Osteocyte (in vitro differentiated cells): ENCODE data around the gene TPMT. TPM values are rescaled to one million over a fixed set of nuclear protein-coding genes. Genes with fewer than 3 reads are reported as not detected.

Source experiments
- DNase-seq: peaks from one replicate; pipeline ENCODE4 v3.0.0; 2021; ENCODE audit warnings: mixed read lengths; ENCODE audit not compliant: unreplicated experiment; ENCODE audit errors: extremely low spot score
- H3K27ac Mint-ChIP-seq: one replicate; pipeline ENCODE4 v1.8.0; 2021; ENCODE audit warnings: mild to moderate bottlenecking, mixed read lengths; ENCODE audit not compliant: unreplicated experiment
- H3K27me3 Mint-ChIP-seq: one replicate; pipeline ENCODE4 v1.8.0; 2021; ENCODE audit warnings: mixed read lengths; ENCODE audit not compliant: unreplicated experiment
- H3K36me3 Mint-ChIP-seq: one replicate; pipeline ENCODE4 v1.8.0; 2021; ENCODE audit warnings: mixed read lengths; ENCODE audit not compliant: unreplicated experiment
- H3K4me1 Mint-ChIP-seq: one replicate; pipeline ENCODE4 v1.8.0; 2021; ENCODE audit warnings: mixed read lengths; ENCODE audit not compliant: unreplicated experiment
- H3K4me3 Mint-ChIP-seq: one replicate; pipeline ENCODE4 v1.8.0; 2021; ENCODE audit warnings: mild to moderate bottlenecking, moderate library complexity, mixed read lengths; ENCODE audit not compliant: unreplicated experiment
- H3K9me3 Mint-ChIP-seq: one replicate; pipeline ENCODE4 v1.8.0; 2021; ENCODE audit warnings: mixed read lengths; ENCODE audit not compliant: unreplicated experiment
- total RNA-seq: library from RNA; stranded (reverse); gene quantifications from 2 replicates; pipeline ENCODE4 v1.2.1, GENCODE V29; 2021
- TF ChIP-seq, protein P1 (sequence below): fragments of 200-600 bp; sonication (generic); IDR thresholded peaks from 2 replicates; pipeline ENCODE4 v1.5.0; 2021; ENCODE audit warnings: antibody characterized with exemption, mild to moderate bottlenecking, moderate library complexity

Gene TPMT
- total RNA-seq, 1 donor from 2014 or later: 5.1 TPM

DNA sequence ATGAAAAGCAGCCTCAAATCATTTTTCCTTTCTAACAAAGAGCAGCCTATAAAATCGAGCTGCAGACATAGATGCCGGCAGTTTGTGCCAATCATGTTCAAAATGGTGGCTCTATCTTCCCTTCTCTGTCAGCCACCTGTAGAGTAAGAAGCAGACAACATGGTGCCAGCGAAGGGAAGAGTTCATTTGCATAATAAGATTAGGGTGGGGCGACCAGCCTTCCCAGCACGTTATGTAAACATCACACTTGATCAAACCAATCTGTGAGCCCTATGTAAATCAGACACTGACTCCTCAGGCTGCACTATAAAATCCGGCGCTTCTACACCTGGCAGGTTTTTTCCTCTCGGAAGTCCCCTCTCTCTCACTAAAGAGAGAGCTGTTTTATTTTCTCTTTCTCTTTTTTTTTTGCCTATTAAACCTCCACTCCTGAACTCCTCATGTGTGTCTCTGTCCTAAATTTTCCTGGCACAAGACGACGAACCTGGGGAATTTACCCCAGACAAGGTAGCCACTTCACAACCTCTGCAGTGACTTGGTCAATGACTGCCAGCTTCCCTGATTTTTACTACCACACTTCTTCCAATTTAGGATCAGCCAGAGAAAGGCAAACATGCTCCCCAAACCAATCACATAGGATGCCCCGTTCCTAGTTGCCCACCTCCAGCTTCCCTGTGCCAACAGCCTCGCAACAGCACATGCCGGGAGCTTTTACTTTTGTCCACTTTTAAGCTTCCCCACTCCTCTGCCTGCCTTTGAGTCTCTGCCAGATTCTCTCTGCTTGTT is 12.9 kb downstream of the TPMT start:
- H3K27me3 Mint-ChIP-seq: no peaks in the 10 kb centered on the region
- H3K36me3 Mint-ChIP-seq: peaks cover 21% of the 10 kb centered on the region
- H3K9me3 Mint-ChIP-seq: no peaks in the 10 kb centered on the region
- DNase-seq: no peak
- H3K4me1 Mint-ChIP-seq: no peaks in the 10 kb centered on the region
- H3K4me3 Mint-ChIP-seq: no peak overlapping the region
- TF ChIP-seq, protein P1, sequence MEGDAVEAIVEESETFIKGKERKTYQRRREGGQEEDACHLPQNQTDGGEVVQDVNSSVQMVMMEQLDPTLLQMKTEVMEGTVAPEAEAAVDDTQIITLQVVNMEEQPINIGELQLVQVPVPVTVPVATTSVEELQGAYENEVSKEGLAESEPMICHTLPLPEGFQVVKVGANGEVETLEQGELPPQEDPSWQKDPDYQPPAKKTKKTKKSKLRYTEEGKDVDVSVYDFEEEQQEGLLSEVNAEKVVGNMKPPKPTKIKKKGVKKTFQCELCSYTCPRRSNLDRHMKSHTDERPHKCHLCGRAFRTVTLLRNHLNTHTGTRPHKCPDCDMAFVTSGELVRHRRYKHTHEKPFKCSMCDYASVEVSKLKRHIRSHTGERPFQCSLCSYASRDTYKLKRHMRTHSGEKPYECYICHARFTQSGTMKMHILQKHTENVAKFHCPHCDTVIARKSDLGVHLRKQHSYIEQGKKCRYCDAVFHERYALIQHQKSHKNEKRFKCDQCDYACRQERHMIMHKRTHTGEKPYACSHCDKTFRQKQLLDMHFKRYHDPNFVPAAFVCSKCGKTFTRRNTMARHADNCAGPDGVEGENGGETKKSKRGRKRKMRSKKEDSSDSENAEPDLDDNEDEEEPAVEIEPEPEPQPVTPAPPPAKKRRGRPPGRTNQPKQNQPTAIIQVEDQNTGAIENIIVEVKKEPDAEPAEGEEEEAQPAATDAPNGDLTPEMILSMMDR: no peak
- no peak overlapping the region for H3K27ac Mint-ChIP-seq

DNA sequence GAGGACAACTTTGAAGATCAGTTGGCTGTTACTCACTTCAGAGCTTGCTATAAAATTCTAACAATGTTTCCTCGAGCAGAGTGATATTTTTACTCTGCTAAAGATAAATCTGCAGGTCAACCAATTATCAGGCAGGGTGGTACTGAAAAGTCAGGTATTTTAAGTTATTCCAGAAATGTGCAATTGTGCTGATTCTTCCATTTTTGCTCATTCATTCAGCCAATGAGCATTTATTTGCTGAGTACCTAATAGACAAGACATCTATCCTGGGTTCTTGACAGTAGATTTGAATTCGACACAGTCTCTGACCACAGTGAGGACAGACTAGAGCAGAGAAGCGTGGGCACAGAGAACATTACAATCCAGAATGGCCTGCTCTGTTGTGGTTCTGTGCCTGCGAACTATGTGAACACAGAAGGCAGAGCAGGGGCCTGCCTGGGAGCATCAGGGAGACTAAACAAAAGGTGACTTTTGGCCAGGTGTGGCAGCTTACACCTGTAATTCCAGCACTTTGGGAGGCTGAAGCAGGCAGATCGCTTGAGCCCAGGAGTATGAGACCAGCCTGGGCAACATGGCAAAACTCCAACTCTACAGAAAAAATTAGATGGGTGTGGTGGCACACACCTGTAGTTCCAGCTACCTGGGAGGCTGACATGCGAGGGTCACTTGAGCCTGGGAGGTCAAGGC is 14.8 kb downstream of the TPMT start:
- DNase-seq: no peak
- H3K4me1 Mint-ChIP-seq: no peaks in the 10 kb centered on the region
- H3K9me3 Mint-ChIP-seq: no peaks in the 10 kb centered on the region
- TF ChIP-seq, protein P1: no peak
- H3K36me3 Mint-ChIP-seq: peaks cover 21% of the 10 kb centered on the region
- no peaks in the 10 kb centered on the region for H3K27me3 Mint-ChIP-seq
- H3K4me3 Mint-ChIP-seq: no peak overlapping the region
- H3K27ac Mint-ChIP-seq: no peak overlapping the region

DNA sequence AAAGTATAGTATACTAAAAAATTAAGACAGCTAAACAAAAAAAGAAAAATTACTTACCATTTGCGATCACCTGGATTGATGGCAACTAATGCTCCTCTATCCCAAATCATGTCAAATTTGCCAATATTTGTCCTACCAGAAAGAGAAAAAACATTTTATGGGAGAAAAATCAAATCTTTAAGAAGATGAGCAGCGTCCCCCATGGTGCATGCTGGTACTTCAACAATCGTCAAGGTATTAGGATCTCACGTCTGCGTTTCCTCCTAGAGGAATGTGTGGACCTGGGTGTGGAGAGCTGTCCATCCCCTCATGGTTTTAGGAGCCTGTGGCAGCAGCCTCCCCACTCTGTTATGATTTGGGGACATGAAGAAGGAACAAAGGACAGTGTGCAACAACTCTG is 16.0 kb downstream of the TPMT start:
- no peaks in the 10 kb centered on the region for H3K9me3 Mint-ChIP-seq
- H3K27ac Mint-ChIP-seq: no peak overlapping the region
- H3K4me1 Mint-ChIP-seq: no peaks in the 10 kb centered on the region
- H3K4me3 Mint-ChIP-seq: no peak overlapping the region
- peaks cover 21% of the 10 kb centered on the region for H3K36me3 Mint-ChIP-seq
- TF ChIP-seq, protein P1: no peak
- DNase-seq: no peak
- no peaks in the 10 kb centered on the region for H3K27me3 Mint-ChIP-seq

DNA sequence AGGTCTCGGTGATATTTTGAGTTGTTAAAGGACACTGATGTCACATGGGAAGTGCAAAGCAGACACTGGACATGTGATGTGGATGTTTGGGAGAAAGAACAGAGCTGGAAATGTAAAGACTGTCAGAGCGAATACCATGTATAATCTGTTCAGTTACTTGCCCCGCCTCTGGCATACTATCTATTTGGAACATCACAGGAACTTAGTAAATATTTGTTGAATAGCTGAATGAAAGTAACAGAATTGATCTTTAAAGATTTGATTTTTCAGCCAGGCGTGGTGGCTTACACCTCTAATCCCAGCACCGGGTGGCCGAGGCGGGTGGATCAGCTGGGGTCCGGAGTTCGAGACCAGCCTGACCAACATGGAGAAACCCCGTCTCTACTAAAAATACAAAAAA is 18.6 kb downstream of the TPMT start:
- H3K27ac Mint-ChIP-seq: no peak overlapping the region
- DNase-seq: no peak
- no peaks in the 10 kb centered on the region for H3K27me3 Mint-ChIP-seq
- TF ChIP-seq, protein P1: no peak
- no peak overlapping the region for H3K4me3 Mint-ChIP-seq
- H3K36me3 Mint-ChIP-seq: peaks cover 23% of the 10 kb centered on the region
- H3K9me3 Mint-ChIP-seq: no peaks in the 10 kb centered on the region
- no peaks in the 10 kb centered on the region for H3K4me1 Mint-ChIP-seq

DNA sequence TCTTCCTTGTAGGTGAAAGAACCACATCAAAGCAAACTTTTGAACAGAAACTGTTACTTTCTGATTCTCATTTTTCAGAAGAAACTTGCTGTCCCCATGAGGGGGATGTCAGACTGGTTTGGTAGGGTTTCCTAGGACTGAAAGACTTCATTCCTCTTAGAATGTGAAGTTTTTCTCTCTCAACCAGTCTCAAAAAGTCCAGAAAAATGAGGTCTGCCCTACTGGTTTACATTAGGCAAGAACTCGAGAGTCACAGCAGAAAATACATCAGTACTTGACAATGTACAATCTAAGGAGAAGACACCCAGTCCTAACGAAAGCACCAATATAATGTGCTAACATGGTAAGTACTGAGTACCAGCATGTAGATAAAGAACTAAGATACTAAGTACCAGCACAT is 19.7 kb downstream of the TPMT start:
- DNase-seq: no peak
- Mint-ChIP-seq H3K9me3 (no peaks in the 10 kb centered on the region), H3K27me3 (no peaks in the 10 kb centered on the region), H3K36me3 (peaks cover 20% of the 10 kb centered on the region), H3K27ac (no peak overlapping the region), H3K4me3 (no peak overlapping the region), H3K4me1 (no peaks in the 10 kb centered on the region)
- TF ChIP-seq, protein P1: no peak
